DND-41 (cell line): Measurements from ENCODE around the gene PHTF1.

Experiments used
- ATAC-seq: fragments of 200-7000 bp; cut with Tn5 transposase; 3 replicates; pipeline ENCODE4 v1.9.1; 2021; ENCODE audit warnings: low read depth; ENCODE audit not compliant: insufficient read depth
- DNase-seq: peaks from one replicate; pipeline ENCODE4 v3.0.0-alpha.2; 2020
- H2AFZ ChIP-seq: 2 replicates; pipeline ENCODE4 v1.6.0; 2012; ENCODE audit warnings: low read depth, low read length
- H3K27ac ChIP-seq: 2 replicates; pipeline ENCODE4 v1.5.1; 2012; ENCODE audit warnings: low read length, inconsistent platforms
- H3K27me3 ChIP-seq: fragments of 200-600 bp; sonication (generic); 2 replicates; pipeline ENCODE4 v1.6.0; 2012; ENCODE audit warnings: low read length, mild to moderate bottlenecking, inconsistent platforms; ENCODE audit not compliant: insufficient read depth, poor library complexity
- H3K36me3 ChIP-seq: 2 replicates; pipeline ENCODE4 v1.5.1; 2012; ENCODE audit warnings: low read length, inconsistent platforms; ENCODE audit not compliant: insufficient read depth
- H3K4me1 ChIP-seq: 2 replicates; pipeline ENCODE4 v1.5.1; 2012; ENCODE audit warnings: mild to moderate bottlenecking, low read length; ENCODE audit not compliant: insufficient read depth
- H3K4me2 ChIP-seq: 2 replicates; pipeline ENCODE4 v1.6.0; 2012; ENCODE audit warnings: mild to moderate bottlenecking, moderate library complexity, low read length, inconsistent platforms; ENCODE audit not compliant: insufficient read depth
- H3K4me3 ChIP-seq, 2 experiments: fragments of 200-600 bp in 1 of 2; shearing (Covaris generic) in 1 of 2; 2 replicates each; pipeline ENCODE4 v1.5.1; 2012 to 2016; ENCODE audit warnings: inconsistent platforms in 2 of 2, low read length in 2 of 2, mild to moderate bottlenecking in 2 of 2, low read depth in 1 of 2, moderate library complexity in 1 of 2
- H3K79me2 ChIP-seq: 2 replicates; pipeline ENCODE4 v1.6.0; 2012; ENCODE audit warnings: low read length, inconsistent platforms; ENCODE audit not compliant: insufficient read depth
- H3K9ac ChIP-seq: 2 replicates; pipeline ENCODE4 v1.6.0; 2012; ENCODE audit warnings: low read depth, mild to moderate bottlenecking, inconsistent platforms, low read length, moderate library complexity
- H3K9me3 ChIP-seq: 2 replicates; pipeline ENCODE4 v1.5.1; 2012; ENCODE audit warnings: low read length, moderate library complexity, mild to moderate bottlenecking, inconsistent platforms; ENCODE audit not compliant: insufficient read depth, severe bottlenecking
- H4K20me1 ChIP-seq: 2 replicates; pipeline ENCODE4 v1.6.0; 2012; ENCODE audit warnings: low read length; ENCODE audit not compliant: insufficient read depth
- CTCF ChIP-seq: IDR thresholded peaks from 2 replicates; pipeline ENCODE4 v1.5.1; 2012; ENCODE audit warnings: borderline replicate concordance, low read length, moderate library complexity, mild to moderate bottlenecking; ENCODE audit not compliant: poor library complexity, severe bottlenecking; ENCODE audit errors: extremely low read depth
- EZH2 ChIP-seq: IDR thresholded peaks from 3 replicates; pipeline ENCODE4 v1.6.1; 2012; ENCODE audit warnings: borderline replicate concordance, low read depth, mild to moderate bottlenecking, moderate library complexity, low read length, inconsistent platforms; ENCODE audit not compliant: severe bottlenecking

The PHTF1 gene

GRCh38 chr1:113657126-113657525 lies 102.2 kb downstream of the PHTF1 start:
- Histone ChIP-seq H3K79me2 (no peaks in the 10 kb centered on the region), H3K4me1 (no peaks in the 10 kb centered on the region), H3K4me3 (no peak overlapping the region), H2AFZ (no peak overlapping the region), H3K4me2 (no peak overlapping the region), H3K36me3 (peaks cover 2% of the 10 kb centered on the region; the same call in 1 of the 2 replicates), H4K20me1 (no peaks in the 10 kb centered on the region), H3K9ac (no peak overlapping the region), H3K9me3 (no peaks in the 10 kb centered on the region), H3K27ac (no peak overlapping the region), H3K27me3 (no peaks in the 10 kb centered on the region)
- DNase-seq (no peak), ATAC-seq (no peak)
- TF ChIP-seq EZH2 (no peak), CTCF (no peak)

- no peak overlapping the region for H3K27ac ChIP-seq
- no peak for ATAC-seq
- no peak overlapping the region for H2AFZ ChIP-seq
- no peaks in the 10 kb centered on the region for H3K79me2 ChIP-seq
- H3K27me3 ChIP-seq: no peaks in the 10 kb centered on the region
- no peak overlapping the region for H3K4me2 ChIP-seq
- no peaks in the 10 kb centered on the region for H3K4me1 ChIP-seq
- no peaks in the 10 kb centered on the region for H4K20me1 ChIP-seq
- H3K4me3 ChIP-seq: no peak overlapping the region
- TF ChIP-seq EZH2 (no peak), CTCF (no peak)
- no peak overlapping the region for H3K9ac ChIP-seq
- H3K9me3 ChIP-seq: no peaks in the 10 kb centered on the region
- no peak for DNase-seq
- H3K36me3 ChIP-seq: peaks cover 2% of the 10 kb centered on the region; the same call in 1 of the 2 replicates
These were observed 104.4 kb downstream of the PHTF1 start for GRCh38 chr1:113654883-113655282.

- H3K9me3 ChIP-seq: no peaks in the 10 kb centered on the region
- H3K4me1 ChIP-seq: no peaks in the 10 kb centered on the region
- no peaks in the 10 kb centered on the region for H3K79me2 ChIP-seq
- no peak overlapping the region for H2AFZ ChIP-seq
- DNase-seq: no peak
- H3K4me3 ChIP-seq: no peak overlapping the region
- H3K27ac ChIP-seq: no peak overlapping the region
- TF ChIP-seq CTCF: no peak
- TF ChIP-seq EZH2: no peak
- H3K9ac ChIP-seq: no peak overlapping the region
- H3K36me3 ChIP-seq: no peaks in the 10 kb centered on the region; the same call in 1 of the 2 replicates
- H4K20me1 ChIP-seq: no peaks in the 10 kb centered on the region
- no peak overlapping the region for H3K4me2 ChIP-seq
- ATAC-seq: no peak
- H3K27me3 ChIP-seq: no peaks in the 10 kb centered on the region
These were observed 105.5 kb downstream of the PHTF1 start for GRCh38 chr1:113653741-113654140.

- H2AFZ ChIP-seq: no peak overlapping the region
- H3K9ac ChIP-seq: no peak overlapping the region
- H3K4me1 ChIP-seq: no peaks in the 10 kb centered on the region
- H3K4me2 ChIP-seq: no peak overlapping the region
- no peaks in the 10 kb centered on the region for H4K20me1 ChIP-seq
- DNase-seq (no peak), ATAC-seq (no peak)
- H3K27ac ChIP-seq: no peak overlapping the region
- no peak for TF ChIP-seq EZH2
- no peak for TF ChIP-seq CTCF
- H3K36me3 ChIP-seq: no peaks in the 10 kb centered on the region; the same call in 1 of the 2 replicates
- no peaks in the 10 kb centered on the region for H3K27me3 ChIP-seq
- no peaks in the 10 kb centered on the region for H3K9me3 ChIP-seq
- H3K4me3 ChIP-seq: no peak overlapping the region
- no peaks in the 10 kb centered on the region for H3K79me2 ChIP-seq
These were observed 106.5 kb downstream of the PHTF1 start for GRCh38 chr1:113652771-113653170.
